Loucy (cell line): ENCODE data around the gene KLC4.

Experiments used
- H2AFZ ChIP-seq: fragments of 200-600 bp; sonication (generic); 2 replicates; pipeline ENCODE4 v1.6.0; 2016; ENCODE audit warnings: antibody characterized with exemption, mild to moderate bottlenecking, low read length, moderate library complexity
- H3F3A ChIP-seq: fragments of 200-600 bp; 2 replicates; pipeline ENCODE4 v1.6.0; 2016; ENCODE audit warnings: antibody characterized with exemption, low read depth, mild to moderate bottlenecking
- H3K27me3 ChIP-seq: fragments of 200-600 bp; sonication (generic); 2 replicates; pipeline ENCODE4 v1.6.1; 2014; ENCODE audit warnings: low read length, mild to moderate bottlenecking; ENCODE audit not compliant: insufficient read depth, poor library complexity, severe bottlenecking
- H3K36me3 ChIP-seq: fragments of 200-600 bp; sonication (generic); 2 replicates; pipeline ENCODE4 v1.6.1; 2016; ENCODE audit warnings: low read length; ENCODE audit not compliant: insufficient read depth
- H3K4me1 ChIP-seq: fragments of 200-600 bp; sonication (generic); 2 replicates; pipeline ENCODE4 v1.5.1; 2014; ENCODE audit warnings: low read length, mild to moderate bottlenecking; ENCODE audit not compliant: insufficient read depth, poor library complexity, severe bottlenecking
- H3K4me2 ChIP-seq: fragments of 200-600 bp; sonication (generic); 2 replicates; pipeline ENCODE4 v1.6.0; 2014; ENCODE audit warnings: antibody characterized with exemption, low read length, low read depth, mild to moderate bottlenecking; ENCODE audit not compliant: poor library complexity, severe bottlenecking
- H3K4me3 ChIP-seq: fragments of 200-600 bp; sonication (generic); 2 replicates; pipeline ENCODE4 v1.5.1; 2014; ENCODE audit warnings: low read length, mild to moderate bottlenecking, mixed read lengths; ENCODE audit not compliant: poor library complexity, severe bottlenecking
- H3K79me2 ChIP-seq: fragments of 200-600 bp; sonication (generic); 2 replicates; pipeline ENCODE4 v1.6.1; 2014; ENCODE audit warnings: low read length; ENCODE audit not compliant: insufficient read depth
- H3K9ac ChIP-seq: fragments of 200-600 bp; sonication (generic); 2 replicates; pipeline ENCODE4 v1.6.0; 2014; ENCODE audit warnings: mild to moderate bottlenecking, low read depth, low read length, moderate library complexity; ENCODE audit not compliant: poor library complexity, severe bottlenecking
- H3K9me2 ChIP-seq: fragments of 200-600 bp; sonication (generic); replicated peaks from 2 replicates; pipeline ENCODE4 v1.6.1; 2016; ENCODE audit warnings: low read depth, low read length, mixed read lengths
- H3K9me3 ChIP-seq: fragments of 200-600 bp; sonication (generic); 2 replicates; pipeline ENCODE4 v1.6.1; 2014; ENCODE audit warnings: mild to moderate bottlenecking, antibody characterized with exemption, low read length, low read depth; ENCODE audit not compliant: insufficient read depth
- H4K20me1 ChIP-seq: fragments of 200-600 bp; sonication (generic); 2 replicates; pipeline ENCODE4 v1.6.0; 2014; ENCODE audit warnings: antibody characterized with exemption, low read length, mild to moderate bottlenecking; ENCODE audit not compliant: insufficient read depth, poor library complexity, severe bottlenecking
- CTCF ChIP-seq: fragments of 200-600 bp; sonication (generic); conservative IDR thresholded peaks from 2 replicates; pipeline ENCODE4 v1.5.1; 2014; ENCODE audit warnings: mild to moderate bottlenecking, antibody characterized with exemption, low read length
- EZH2phosphoT487 ChIP-seq: fragments of 200-600 bp; IDR thresholded peaks from 2 replicates; pipeline ENCODE4 v1.6.1; 2018; ENCODE audit warnings: antibody characterized with exemption, mild to moderate bottlenecking, moderate library complexity, borderline replicate concordance

The KLC4 gene

GRCh38 chr6:43059168-43060033 lies at the start of gene KLC4, which contains the start of gene MRPL2:
Gene KLC4, plus strand, starts transcription at chr6:43059631. Its CDS starts 1,705 bp downstream, at chr6:43061336.
Gene MRPL2, minus strand, starts transcription at chr6:43059434. Its CDS starts 53 bp downstream, at chr6:43059381.
- peaks cover 32% of the 10 kb centered on the region for H3K79me2 ChIP-seq
- peak within 1 kb of the TSS; percentile 98 for H3K4me2 ChIP-seq
- TF ChIP-seq CTCF (no peak), EZH2phosphoT487 (no peak)
- peak within 1 kb of the TSS; percentile 86 for H3K9ac ChIP-seq
- H3K4me1 ChIP-seq: peaks cover 20% of the 10 kb centered on the region
- H3K9me3 ChIP-seq: no peaks in the 10 kb centered on the region
- no peaks in the 10 kb centered on the region for H3K27me3 ChIP-seq
- H3K4me3 ChIP-seq: peak within 1 kb of the TSS; percentile 83
- no peaks in the 10 kb centered on the region for H3F3A ChIP-seq
- H3K9me2 ChIP-seq: no peaks in the 10 kb centered on the region
- no peaks in the 10 kb centered on the region for H3K36me3 ChIP-seq
- peak within 1 kb of the TSS; percentile 98 for H2AFZ ChIP-seq
- no peaks in the 10 kb centered on the region for H4K20me1 ChIP-seq

GRCh38 chr6:43011207-43011606 lies 48.2 kb upstream of the KLC4 start:
- peak overlapping the region; percentile 97 for H3K4me2 ChIP-seq
- H3K79me2 ChIP-seq: peaks cover 39% of the 10 kb centered on the region
- H3K27me3 ChIP-seq: no peaks in the 10 kb centered on the region
- H3K9ac ChIP-seq: peak overlapping the region; percentile 91
- H2AFZ ChIP-seq: no peak overlapping the region
- no peak overlapping the region for H3K4me3 ChIP-seq
- H3K9me2 ChIP-seq: no peaks in the 10 kb centered on the region
- H4K20me1 ChIP-seq: no peaks in the 10 kb centered on the region
- TF ChIP-seq EZH2phosphoT487 (no peak), CTCF (no peak; the same call in 1 of the 2 replicates)
- no peaks in the 10 kb centered on the region for H3K9me3 ChIP-seq
- peaks cover 28% of the 10 kb centered on the region for H3K4me1 ChIP-seq
- no peaks in the 10 kb centered on the region for H3F3A ChIP-seq
- peaks cover 59% of the 10 kb centered on the region; the same call in 1 of the 2 replicates for H3K36me3 ChIP-seq

GRCh38 chr6:43012364-43012763 lies 47.1 kb upstream of the KLC4 start:
- Histone ChIP-seq H3K27me3 (no peaks in the 10 kb centered on the region), H3F3A (no peaks in the 10 kb centered on the region), H4K20me1 (no peaks in the 10 kb centered on the region), H3K9ac (peak overlapping the region; percentile 91), H2AFZ (no peak overlapping the region), H3K9me3 (no peaks in the 10 kb centered on the region), H3K79me2 (peaks cover 51% of the 10 kb centered on the region), H3K4me2 (peak overlapping the region; percentile 97), H3K9me2 (no peaks in the 10 kb centered on the region), H3K36me3 (peaks cover 49% of the 10 kb centered on the region; the same call in 1 of the 2 replicates), H3K4me3 (peak overlapping the region; percentile 82), H3K4me1 (peaks cover 36% of the 10 kb centered on the region)
- TF ChIP-seq EZH2phosphoT487: no peak
- TF ChIP-seq CTCF: no peak
